Colonic mucosa (tissue), 4 donors: ENCODE results near the gene CFP. TPM values are rescaled to one million over a fixed set of nuclear protein-coding genes. Genes with fewer than 3 reads are reported as not detected.

Source experiments
- DNase-seq: peaks from one replicate; pipeline ENCODE4 v3.0.0-alpha.2; 2020
- H3K27ac ChIP-seq: fragments of 200-600 bp; one replicate; pipeline ENCODE4 v1.8.0; 2021
- H3K27me3 ChIP-seq: fragments of 200-600 bp; one replicate; pipeline ENCODE4 v1.8.0; 2021
- H3K36me3 ChIP-seq: fragments of 200-600 bp; one replicate; pipeline ENCODE4 v1.8.0; 2021
- H3K4me1 ChIP-seq: fragments of 200-600 bp; one replicate; pipeline ENCODE4 v1.8.0; 2021; ENCODE audit warnings: mild to moderate bottlenecking
- H3K4me3 ChIP-seq: fragments of 200-600 bp; one replicate; pipeline ENCODE4 v1.8.0; 2021
- H3K9ac ChIP-seq, 2 donors: one replicate each; pipeline ENCODE4 v1.7.0; 2013; ENCODE audit warnings: control low read depth in 2 of 2, low read depth in 2 of 2, low read length in 2 of 2
- H3K9me3 ChIP-seq: fragments of 200-600 bp; one replicate; pipeline ENCODE4 v1.8.0; 2021
- intact Hi-C: fragments of 100-400 bp; cut with DNase I; formaldehyde crosslinking; loops from one replicate; pipeline ENCODE4 v1.14.1; 2022
- total RNA-seq, 2 donors: library from RNA; stranded (reverse); fragmentation: NEBNext Ultra II Directional in 1 of 2; extraction: Animal tissue kit (Norgen Biotek cat#: 25700) in 1 of 2; gene quantifications; one replicate each; pipeline ENCODE4 v1.2.1, GENCODE V29; 2021
- TF ChIP-seq, protein P1 (sequence below): fragments of 200-600 bp; IDR thresholded peaks from one replicate; pipeline ENCODE4 v1.8.0; 2022; ENCODE audit warnings: antibody characterized with exemption, mild to moderate bottlenecking
- donor health status: healthy.
- donor health status: DM: no; HTN: no; CAD: no.
- donor health status: DM: no; HTN: no; CAD: no.

Gene CFP
- total RNA-seq, 2 donors from 2014 or later: 1.1 to 4.1 TPM

DNA sequence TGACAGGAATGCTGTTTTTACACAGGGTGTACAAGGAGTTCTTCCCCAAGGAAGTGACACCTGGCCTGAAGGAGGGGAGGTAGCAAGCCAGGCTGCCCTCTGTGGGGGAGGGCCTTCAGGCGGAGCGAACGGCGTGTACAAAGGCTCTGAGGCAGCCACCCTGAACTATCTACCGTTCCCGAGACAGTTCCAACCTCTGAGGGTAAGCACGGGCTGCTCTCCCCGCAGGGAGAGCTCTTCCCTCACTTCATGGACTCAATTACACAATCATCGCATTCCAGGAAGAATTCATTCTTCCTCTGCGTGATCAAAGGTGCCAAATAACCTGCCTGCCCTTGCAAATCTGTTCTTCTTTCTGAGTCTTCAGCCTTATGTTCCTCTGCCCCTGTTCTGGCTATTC, 15.8 kb upstream of the CFP start:
- Histone ChIP-seq H3K9me3 (no peaks in the 10 kb centered on the region), H3K27me3 (no peaks in the 10 kb centered on the region), H3K9ac (no peak overlapping the region), H3K4me1 (no peaks in the 10 kb centered on the region), H3K4me3 (no peak overlapping the region), H3K36me3 (no peaks in the 10 kb centered on the region), H3K27ac (no peak overlapping the region)
- intact Hi-C loops: no loop called here
- DNase-seq: no peak
- TF ChIP-seq, protein P1, sequence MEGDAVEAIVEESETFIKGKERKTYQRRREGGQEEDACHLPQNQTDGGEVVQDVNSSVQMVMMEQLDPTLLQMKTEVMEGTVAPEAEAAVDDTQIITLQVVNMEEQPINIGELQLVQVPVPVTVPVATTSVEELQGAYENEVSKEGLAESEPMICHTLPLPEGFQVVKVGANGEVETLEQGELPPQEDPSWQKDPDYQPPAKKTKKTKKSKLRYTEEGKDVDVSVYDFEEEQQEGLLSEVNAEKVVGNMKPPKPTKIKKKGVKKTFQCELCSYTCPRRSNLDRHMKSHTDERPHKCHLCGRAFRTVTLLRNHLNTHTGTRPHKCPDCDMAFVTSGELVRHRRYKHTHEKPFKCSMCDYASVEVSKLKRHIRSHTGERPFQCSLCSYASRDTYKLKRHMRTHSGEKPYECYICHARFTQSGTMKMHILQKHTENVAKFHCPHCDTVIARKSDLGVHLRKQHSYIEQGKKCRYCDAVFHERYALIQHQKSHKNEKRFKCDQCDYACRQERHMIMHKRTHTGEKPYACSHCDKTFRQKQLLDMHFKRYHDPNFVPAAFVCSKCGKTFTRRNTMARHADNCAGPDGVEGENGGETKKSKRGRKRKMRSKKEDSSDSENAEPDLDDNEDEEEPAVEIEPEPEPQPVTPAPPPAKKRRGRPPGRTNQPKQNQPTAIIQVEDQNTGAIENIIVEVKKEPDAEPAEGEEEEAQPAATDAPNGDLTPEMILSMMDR: no peak

DNA sequence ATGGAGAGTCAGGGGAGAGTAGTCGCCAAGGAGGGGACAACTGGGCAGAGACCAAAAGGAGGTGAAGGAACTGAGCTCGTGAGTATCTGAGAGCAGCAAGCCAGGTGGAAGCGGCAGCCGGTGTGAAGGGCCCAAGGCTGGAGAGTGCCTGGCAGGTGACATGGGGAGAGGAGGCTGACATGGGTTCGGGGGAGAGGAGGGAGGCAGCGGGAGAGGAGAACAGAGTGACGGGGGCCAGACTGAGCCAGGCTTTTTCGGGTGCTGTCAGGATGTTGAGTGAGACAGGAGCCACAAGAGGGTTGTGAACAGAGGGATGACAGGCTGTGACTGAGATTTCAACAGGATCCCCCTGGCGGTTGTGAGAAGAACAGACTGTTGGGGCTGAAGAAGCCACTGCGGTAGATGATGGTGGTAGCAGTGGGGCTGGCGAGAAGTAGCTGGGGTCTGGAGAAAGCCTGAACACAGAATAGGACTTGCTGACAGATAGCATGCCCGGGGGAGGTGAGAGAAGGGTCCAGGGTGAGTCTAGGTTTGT, 14.9 kb upstream of the CFP start:
- DNase-seq: no peak
- intact Hi-C loops: loop anchor here (5.0 kb wide), 1 partner anchor 102 kb away; no protein-coding TSS in a partner anchor
- H3K4me1 ChIP-seq: no peaks in the 10 kb centered on the region
- H3K36me3 ChIP-seq: no peaks in the 10 kb centered on the region
- H3K4me3 ChIP-seq: no peak overlapping the region
- H3K9ac ChIP-seq: no peak overlapping the region
- TF ChIP-seq, protein P1: peak; percentile 24
- H3K27ac ChIP-seq: no peak overlapping the region
- no peaks in the 10 kb centered on the region for H3K27me3 ChIP-seq
- H3K9me3 ChIP-seq: no peaks in the 10 kb centered on the region

DNA sequence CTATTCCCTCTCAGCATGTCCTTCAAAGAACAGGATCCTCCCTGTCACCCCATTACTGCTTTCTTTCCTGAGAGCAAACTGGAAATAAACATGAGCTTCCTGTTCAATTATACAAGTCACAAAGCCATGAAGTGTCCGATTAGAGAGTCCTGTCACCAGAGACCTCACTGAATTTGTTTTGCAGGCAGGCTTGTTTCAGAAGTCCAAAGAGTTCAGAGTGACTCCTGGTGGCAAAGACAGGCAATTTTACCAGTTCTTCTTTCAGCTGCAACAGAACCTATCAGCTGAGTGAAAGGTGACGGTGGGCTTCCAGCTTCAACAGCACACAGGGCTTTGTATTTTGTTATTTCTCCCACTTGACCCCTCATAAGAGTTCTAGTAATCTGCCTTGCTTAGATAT, 14.2 kb upstream of the CFP start:
- Histone ChIP-seq H3K27ac (no peak overlapping the region), H3K9ac (no peak overlapping the region), H3K27me3 (no peaks in the 10 kb centered on the region), H3K4me1 (no peaks in the 10 kb centered on the region), H3K9me3 (no peaks in the 10 kb centered on the region), H3K4me3 (no peak overlapping the region), H3K36me3 (no peaks in the 10 kb centered on the region)
- DNase-seq: no peak
- TF ChIP-seq, protein P1: peak; percentile 13
- intact Hi-C loops: loop anchor here (5.0 kb wide), 1 partner anchor 102 kb away; no protein-coding TSS in a partner anchor

DNA sequence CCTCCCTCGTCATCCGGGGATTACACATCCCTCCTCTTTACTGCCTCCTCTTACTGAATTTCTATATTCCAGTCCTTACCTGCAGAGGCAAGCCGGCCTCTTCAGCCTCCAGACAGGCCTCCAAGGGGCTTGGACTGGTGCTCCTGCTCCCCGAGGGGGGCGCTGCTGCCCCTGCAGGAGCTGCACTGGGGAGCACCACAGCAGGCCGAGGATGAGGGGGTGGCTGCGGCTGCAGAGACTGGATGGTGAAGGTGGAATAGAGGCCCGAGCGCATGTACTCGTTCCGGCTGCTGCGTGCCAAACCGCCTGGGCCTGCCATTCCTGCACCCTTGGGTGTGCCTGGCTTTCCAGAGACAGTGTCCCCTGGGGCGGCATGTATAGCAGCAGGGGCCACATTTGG, 9.1 kb upstream of the CFP start:
- intact Hi-C loops: no loop called here
- Histone ChIP-seq H3K27ac (no peak overlapping the region), H3K36me3 (no peaks in the 10 kb centered on the region), H3K4me3 (no peak overlapping the region), H3K9me3 (no peaks in the 10 kb centered on the region), H3K9ac (no peak overlapping the region), H3K27me3 (no peaks in the 10 kb centered on the region), H3K4me1 (no peaks in the 10 kb centered on the region)
- TF ChIP-seq, protein P1: no peak
- DNase-seq: no peak

DNA sequence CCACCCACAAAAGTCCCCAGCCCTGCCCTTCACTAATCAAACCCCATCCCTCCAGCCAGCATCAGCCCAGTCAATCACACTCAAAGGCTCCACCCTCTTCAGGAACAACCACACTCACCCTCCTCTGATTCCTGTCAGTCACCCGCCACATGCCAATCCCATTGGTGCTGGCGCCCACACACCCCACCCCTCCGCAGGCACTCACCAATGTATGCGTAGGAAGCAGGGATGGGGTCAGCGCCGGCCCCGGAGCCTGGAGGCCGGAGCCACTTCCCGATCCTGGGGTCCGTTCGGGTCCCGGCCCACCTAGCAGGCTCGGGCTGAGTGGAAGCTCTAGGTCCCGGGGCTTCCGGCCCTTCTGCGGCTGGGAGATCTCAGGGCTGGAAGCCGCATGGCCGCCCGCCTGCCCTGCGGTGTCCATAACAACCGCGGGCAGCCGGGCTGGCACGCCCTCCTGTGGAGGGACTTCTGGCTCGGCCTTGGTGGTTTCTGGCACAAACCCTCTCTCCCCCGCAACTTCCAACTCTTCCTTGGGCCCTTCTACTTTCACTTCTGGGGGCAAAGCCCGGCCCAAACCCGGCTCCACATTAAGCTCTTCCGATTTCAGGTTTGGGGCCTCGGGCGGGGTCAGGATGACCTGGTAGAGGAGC, 7.9 kb upstream of the CFP start:
- H3K27me3 ChIP-seq: no peaks in the 10 kb centered on the region
- H3K4me1 ChIP-seq: no peaks in the 10 kb centered on the region
- DNase-seq: peak; percentile 53
- TF ChIP-seq, protein P1: no peak
- no peaks in the 10 kb centered on the region for H3K36me3 ChIP-seq
- H3K27ac ChIP-seq: no peak overlapping the region
- intact Hi-C loops: no loop called here
- H3K9me3 ChIP-seq: no peaks in the 10 kb centered on the region
- no peak overlapping the region for H3K4me3 ChIP-seq
- no peak overlapping the region for H3K9ac ChIP-seq
